Peyer's patch (tissue), 4 donors: ENCODE data around the gene AQP12B. TPM values are rescaled to one million over a fixed set of nuclear protein-coding genes. Genes with fewer than 3 reads are reported as not detected.

Experiments used
- DNase-seq, 3 donors: peaks; one replicate each; pipeline ENCODE4 v3.0.0-alpha.2; 2017 to 2019
- H3K27ac ChIP-seq, 4 donors: fragments of 200-600 bp; sonication (generic); one replicate each; pipeline ENCODE4 v1.5.1; 2016 to 2019
- H3K27me3 ChIP-seq, 2 donors: fragments of 200-600 bp; sonication (generic); one replicate each; pipeline ENCODE4 v1.5.1; 2019
- H3K36me3 ChIP-seq, 3 donors: fragments of 200-600 bp; sonication (generic); one replicate each; pipeline ENCODE4 v1.5.1; 2016 to 2019
- H3K4me1 ChIP-seq, 4 donors: fragments of 200-600 bp; sonication (generic); one replicate each; pipeline ENCODE4 v1.5.1; 2016 to 2019
- H3K4me3 ChIP-seq, 4 donors: fragments of 200-600 bp; sonication (generic); 1 replicate in 3 of 4; 2 replicates in 1 of 4; pipeline ENCODE4 v1.5.1; 2016 to 2019; ENCODE audit warnings: mild to moderate bottlenecking in 1 of 4
- H3K9me3 ChIP-seq, 4 donors: fragments of 200-600 bp; sonication (generic); one replicate each; pipeline ENCODE4 v1.5.1; 2016 to 2019; ENCODE audit warnings: mild to moderate bottlenecking in 1 of 4
- POLR2A ChIP-seq, 2 donors: fragments of 450-650 bp; IDR thresholded peaks; one replicate each; pipeline ENCODE4 v1.5.1; 2017; ENCODE audit warnings: antibody characterized with exemption in 2 of 2, mild to moderate bottlenecking in 2 of 2, moderate library complexity in 2 of 2
- total RNA-seq, 4 donors: library from RNA; depleted of rRNA; stranded (reverse); fragments of >200 nt; gene quantifications; one replicate each; pipeline ENCODE4 v1.1.0, GENCODE V29; 2016
- TF ChIP-seq, protein P1 (sequence below), 6 experiments: fragments of 450-650 bp in 4 of 6; fragments of 200-600 bp in 2 of 6; sonication (generic) in 1 of 6; IDR thresholded peaks; one replicate each; pipeline ENCODE4 v1.5.1; 2017 to 2019; ENCODE audit warnings: antibody characterized with exemption in 6 of 6, mild to moderate bottlenecking in 3 of 6, moderate library complexity in 1 of 6

AQP12B gene
- total RNA-seq, 4 donors from 2014 or later, result 1.9 to 9.6 (median 2.5) TPM; not detected in 1

DNA sequence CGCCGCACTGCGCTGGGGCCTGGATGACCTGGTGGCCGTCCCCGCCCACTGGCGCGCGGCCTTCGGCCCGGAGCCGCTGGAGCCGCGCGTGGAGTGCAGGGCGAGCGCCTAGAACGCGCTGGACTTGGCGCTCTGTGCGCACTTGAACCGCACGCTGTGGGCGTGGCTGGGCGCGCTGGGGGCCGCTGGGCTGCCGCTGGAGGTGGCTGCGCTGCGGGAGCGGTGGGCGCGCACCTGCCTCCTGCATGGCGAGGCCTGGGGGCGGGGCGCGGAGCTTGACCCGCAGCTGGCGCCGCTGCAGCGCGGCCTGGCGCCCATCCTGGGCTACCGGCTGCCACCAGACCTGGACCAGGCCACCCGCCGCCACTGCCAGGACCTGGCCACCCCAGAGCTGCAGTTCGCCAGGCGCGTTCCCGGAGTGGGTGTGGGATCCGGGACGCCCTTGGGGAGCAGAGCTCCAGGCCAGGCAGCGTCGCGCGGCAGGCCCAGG is 9.9 kb downstream of the AQP12B start:
- Histone ChIP-seq H3K4me1 (no peaks in the 10 kb centered on the region), H3K9me3 (no peaks in the 10 kb centered on the region), H3K27me3 (no peaks in the 10 kb centered on the region), H3K36me3 (no peaks in the 10 kb centered on the region), H3K27ac (no peak overlapping the region), H3K4me3 (no peak overlapping the region)
- no peak for DNase-seq
- TF ChIP-seq POLR2A (IDR thresholded peaks at IDR 0.05), result no peak
- TF ChIP-seq, protein P1, sequence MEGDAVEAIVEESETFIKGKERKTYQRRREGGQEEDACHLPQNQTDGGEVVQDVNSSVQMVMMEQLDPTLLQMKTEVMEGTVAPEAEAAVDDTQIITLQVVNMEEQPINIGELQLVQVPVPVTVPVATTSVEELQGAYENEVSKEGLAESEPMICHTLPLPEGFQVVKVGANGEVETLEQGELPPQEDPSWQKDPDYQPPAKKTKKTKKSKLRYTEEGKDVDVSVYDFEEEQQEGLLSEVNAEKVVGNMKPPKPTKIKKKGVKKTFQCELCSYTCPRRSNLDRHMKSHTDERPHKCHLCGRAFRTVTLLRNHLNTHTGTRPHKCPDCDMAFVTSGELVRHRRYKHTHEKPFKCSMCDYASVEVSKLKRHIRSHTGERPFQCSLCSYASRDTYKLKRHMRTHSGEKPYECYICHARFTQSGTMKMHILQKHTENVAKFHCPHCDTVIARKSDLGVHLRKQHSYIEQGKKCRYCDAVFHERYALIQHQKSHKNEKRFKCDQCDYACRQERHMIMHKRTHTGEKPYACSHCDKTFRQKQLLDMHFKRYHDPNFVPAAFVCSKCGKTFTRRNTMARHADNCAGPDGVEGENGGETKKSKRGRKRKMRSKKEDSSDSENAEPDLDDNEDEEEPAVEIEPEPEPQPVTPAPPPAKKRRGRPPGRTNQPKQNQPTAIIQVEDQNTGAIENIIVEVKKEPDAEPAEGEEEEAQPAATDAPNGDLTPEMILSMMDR (IDR thresholded peaks at IDR 0.05), result no peak

DNA sequence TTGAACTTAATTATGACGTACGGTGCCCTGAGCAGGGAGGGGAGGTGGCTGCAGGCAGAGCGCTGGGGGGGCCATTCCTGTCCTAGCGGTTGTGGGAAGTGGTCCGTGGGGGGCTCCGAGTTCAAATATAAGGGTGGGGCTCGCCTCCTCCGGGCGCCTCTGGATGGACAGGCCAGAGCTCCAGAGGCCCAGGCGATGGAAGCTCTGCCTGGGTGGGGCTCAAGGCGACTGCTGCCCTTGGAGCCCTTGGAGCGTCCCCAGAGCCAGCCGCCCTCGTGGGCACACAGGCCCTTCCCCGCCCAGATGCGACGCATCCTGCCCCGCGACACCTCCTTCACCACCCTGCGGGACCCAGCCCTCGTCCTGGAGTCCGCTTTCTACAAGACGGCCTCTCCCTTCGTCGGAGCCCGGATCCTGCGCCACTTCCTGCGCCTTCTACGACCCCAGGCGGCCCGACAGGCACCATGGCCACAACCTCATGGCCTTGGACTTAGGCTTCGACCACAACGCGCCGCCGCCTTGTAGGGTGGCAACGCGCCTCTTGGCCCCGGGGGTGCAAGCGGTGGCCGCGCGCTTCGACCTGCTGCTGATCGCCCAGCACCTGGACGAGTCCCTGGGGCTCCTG is 10.5 kb downstream of the AQP12B start:
- TF ChIP-seq, protein P1 (IDR thresholded peaks at IDR 0.05), result no peak
- TF ChIP-seq POLR2A (IDR thresholded peaks at IDR 0.05), result no peak
- H3K9me3 ChIP-seq, result no peaks in the 10 kb centered on the region
- H3K36me3 ChIP-seq, result no peaks in the 10 kb centered on the region
- H3K4me3 ChIP-seq, result no peak overlapping the region
- DNase-seq, result no peak
- no peaks in the 10 kb centered on the region for H3K4me1 ChIP-seq
- H3K27ac ChIP-seq, result no peak overlapping the region
- H3K27me3 ChIP-seq, result no peaks in the 10 kb centered on the region

DNA sequence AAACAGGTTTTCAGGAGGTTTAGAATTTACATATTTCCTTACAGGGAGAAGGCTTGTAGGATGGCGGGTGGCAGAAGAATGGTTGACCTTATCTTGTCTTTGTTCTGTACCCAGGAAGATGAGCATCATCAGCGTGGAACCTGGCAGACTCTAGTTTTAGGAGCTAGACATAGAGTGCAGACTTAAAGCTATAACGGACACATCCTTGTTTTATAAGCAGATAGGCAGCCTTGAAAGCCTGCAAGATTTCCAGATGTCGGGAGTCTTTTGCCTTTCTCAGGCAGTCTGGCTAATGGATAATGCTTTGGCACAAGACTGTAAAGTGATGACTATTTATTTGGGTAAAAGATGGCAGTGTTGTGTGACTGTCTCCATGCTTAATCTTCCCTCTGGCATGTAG is 11.7 kb downstream of the AQP12B start:
- H3K4me3 ChIP-seq, result no peak overlapping the region

DNA sequence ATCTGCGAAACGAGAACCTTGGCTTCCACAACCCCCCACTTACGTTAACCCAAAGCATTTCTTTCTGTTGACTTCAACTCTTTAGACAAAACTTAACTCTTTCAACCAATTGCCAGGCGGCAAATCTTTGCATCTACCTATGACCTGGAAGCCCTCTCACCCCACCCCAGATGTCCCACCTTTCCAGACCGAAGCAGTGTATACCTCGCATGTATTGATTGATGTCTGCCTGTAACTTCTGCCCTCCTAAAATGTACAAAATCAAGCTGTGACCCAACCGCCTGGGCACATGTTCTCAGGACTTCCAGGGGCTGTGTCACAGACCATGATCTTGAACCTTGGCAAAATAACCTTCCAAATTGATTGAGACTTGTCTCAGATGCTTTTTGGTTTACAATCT is 12.3 kb downstream of the AQP12B start:
- no peaks in the 10 kb centered on the region for H3K27me3 ChIP-seq
- no peak for TF ChIP-seq POLR2A (IDR thresholded peaks at IDR 0.05)
- TF ChIP-seq, protein P1 (IDR thresholded peaks at IDR 0.05), result no peak

More for the DNA sequence above, 11.7 kb downstream of the AQP12B start:
- no peaks in the 10 kb centered on the region for H3K9me3 ChIP-seq
- H3K4me1 ChIP-seq, result no peaks in the 10 kb centered on the region
- H3K36me3 ChIP-seq, result no peaks in the 10 kb centered on the region
- H3K27me3 ChIP-seq, result no peaks in the 10 kb centered on the region
- TF ChIP-seq, protein P1 (IDR thresholded peaks at IDR 0.05), result no peak
- TF ChIP-seq POLR2A (IDR thresholded peaks at IDR 0.05), result no peak
- H3K27ac ChIP-seq, result no peak overlapping the region
- no peak for DNase-seq

DNA sequence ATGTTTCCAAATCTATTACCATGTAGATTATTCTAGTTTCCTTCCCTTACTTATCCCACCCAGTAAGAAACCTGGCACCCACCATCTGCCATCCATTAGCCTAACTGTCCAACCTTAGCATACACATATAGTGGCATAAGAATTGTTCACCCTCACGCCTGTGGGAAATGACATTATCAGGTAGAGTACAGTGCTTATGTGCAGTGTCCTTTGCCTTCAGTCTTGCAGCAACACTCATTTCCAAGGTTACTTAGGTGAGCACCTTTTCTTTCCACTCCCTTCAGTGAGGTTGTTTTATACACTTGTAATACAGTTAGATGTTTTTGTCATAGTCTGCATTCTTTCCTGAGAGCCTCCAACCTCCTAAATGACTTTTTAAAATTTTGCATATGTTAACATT is 18.1 kb downstream of the AQP12B start:
- no peak overlapping the region for H3K4me3 ChIP-seq
- no peaks in the 10 kb centered on the region for H3K4me1 ChIP-seq
- TF ChIP-seq, protein P1 (IDR thresholded peaks at IDR 0.05), result no peak
- TF ChIP-seq POLR2A (IDR thresholded peaks at IDR 0.05), result no peak
- no peaks in the 10 kb centered on the region for H3K9me3 ChIP-seq
- DNase-seq, result no peak
- H3K27me3 ChIP-seq, result no peaks in the 10 kb centered on the region
- H3K36me3 ChIP-seq, result no peaks in the 10 kb centered on the region
- H3K27ac ChIP-seq, result no peak overlapping the region

More for the DNA sequence above, 12.3 kb downstream of the AQP12B start:
- no peak overlapping the region for H3K4me3 ChIP-seq
- H3K4me1 ChIP-seq, result no peaks in the 10 kb centered on the region
- no peaks in the 10 kb centered on the region for H3K9me3 ChIP-seq
- no peak overlapping the region for H3K27ac ChIP-seq
- no peaks in the 10 kb centered on the region for H3K36me3 ChIP-seq
- no peak for DNase-seq
